GM12878 (cell line): ENCODE data around the gene IL20RB. TPM values are rescaled to one million over a fixed set of nuclear protein-coding genes. Genes with fewer than 3 reads are reported as not detected.

Source experiments
- ATAC-seq: fragments of 200-7000 bp; cut with Tn5 transposase; 3 replicates; pipeline ENCODE4 v1.9.1; 2020; ENCODE audit warnings: mild to moderate bottlenecking, moderate library complexity
- BruUV-seq: library from RNA; stranded (reverse); fragments of 400-500 nt; replicated peaks from 2 replicates; lab custom pipeline; 2021; lab: Mats Ljungman, UMichigan
- CTCF ChIA-PET: fragments of 300-600 bp; sonication (Branson Sonifier 250); formaldehyde crosslinking; extraction: SDS; loops from one replicate; lab custom pipeline; 2021; ENCODE audit warnings: inconsistent platforms; lab: Yijun Ruan, JAX
- POLR2A ChIA-PET: fragments of 350-600 bp; formaldehyde crosslinking; extraction: SDS; loops from one replicate; lab custom pipeline; 2021; ENCODE audit warnings: inconsistent platforms; lab: Charles Lee
- RAD21 ChIA-PET: fragments of 300-600 bp; sonication (Branson Sonifier 250); formaldehyde crosslinking; loops from one replicate; lab custom pipeline; 2023; ENCODE audit warnings: antibody characterized with exemption; ENCODE audit not compliant: unreplicated experiment; lab: Charles Lee
- SMC1A ChIA-PET: fragments of 300-600 bp; sonication (Branson Sonifier 250); formaldehyde crosslinking; loops from one replicate; lab custom pipeline; 2023; ENCODE audit not compliant: unreplicated experiment, uncharacterized antibody; lab: Charles Lee
- DNase-seq: peaks from one replicate; pipeline ENCODE4 v3.0.0-alpha.2; 2011; ENCODE audit warnings: low read depth, low spot score
- FAIRE-seq: peaks from 3 replicates; lab custom pipeline; 2011; peaks lifted over from hg19 to GRCh38; lab: Jason Lieb, UNC
- H2AFZ ChIP-seq: 2 replicates; pipeline ENCODE4 v1.6.0; 2011; ENCODE audit warnings: low read depth, low read length, control low read depth; ENCODE audit not compliant: control insufficient read depth
- H3K27ac ChIP-seq: 2 replicates; pipeline ENCODE4 v1.5.1; 2011; ENCODE audit warnings: control low read depth; ENCODE audit not compliant: control insufficient read depth, insufficient read depth
- H3K27me3 ChIP-seq, 2 experiments: replicated peaks in 1 of 2; 2 replicates each; pipeline versions ENCODE4 v1.6.0 to v1.6.1; 2011; ENCODE audit warnings: low read length in 1 of 2; ENCODE audit not compliant: control insufficient read depth in 2 of 2, insufficient read depth in 2 of 2
- H3K36me3 ChIP-seq, 2 experiments: 2 replicates each; pipeline ENCODE4 v1.5.1; 2011; ENCODE audit warnings: low read length in 1 of 2; ENCODE audit not compliant: control insufficient read depth in 2 of 2, insufficient read depth in 2 of 2
- H3K4me1 ChIP-seq: 2 replicates; pipeline ENCODE4 v1.6.1; 2011; ENCODE audit warnings: mild to moderate bottlenecking, low read length, moderate library complexity, mixed read lengths; ENCODE audit not compliant: control insufficient read depth, insufficient read depth
- H3K4me2 ChIP-seq: 2 replicates; pipeline ENCODE4 v1.6.0; 2011; ENCODE audit warnings: control low read depth; ENCODE audit not compliant: control insufficient read depth, insufficient read depth
- H3K4me3 ChIP-seq: fragments of 200-600 bp; sonication (generic); 2 replicates; pipeline ENCODE4 v1.5.1; 2016
- H3K79me2 ChIP-seq: 2 replicates; pipeline ENCODE4 v1.6.0; 2011; ENCODE audit warnings: low read length; ENCODE audit not compliant: control insufficient read depth, insufficient read depth
- H3K9ac ChIP-seq: 2 replicates; pipeline ENCODE4 v1.8.0; 2011; ENCODE audit warnings: low read length, control low read depth, mixed read lengths; ENCODE audit not compliant: control insufficient read depth, insufficient read depth
- H3K9me3 ChIP-seq: replicated peaks from 3 replicates; pipeline ENCODE4 v1.5.1; 2011; ENCODE audit warnings: mild to moderate bottlenecking, low read length; ENCODE audit not compliant: control insufficient read depth, insufficient read depth
- H4K20me1 ChIP-seq: 2 replicates; pipeline ENCODE4 v1.6.0; 2011; ENCODE audit not compliant: control insufficient read depth, insufficient read depth
- ASH2L ChIP-seq: fragments of 300-600, 200-600 bp; sonication (generic); IDR thresholded peaks from 2 replicates; pipeline ENCODE4 v1.6.1; 2017; ENCODE audit warnings: low read depth, mild to moderate bottlenecking, borderline replicate concordance
- BHLHE40 ChIP-seq, 2 experiments: fragments of 450-650 bp in 1 of 2; IDR thresholded peaks; 2 replicates each; pipeline ENCODE4 v1.6.1; 2011 to 2017; ENCODE audit warnings: low read depth in 2 of 2, borderline replicate concordance in 1 of 2, improper control_type of control experiment in 1 of 2, low read length in 1 of 2, mild to moderate bottlenecking in 1 of 2
- BRCA1 ChIP-seq: IDR thresholded peaks from 2 replicates; pipeline ENCODE4 v1.6.1; 2011; ENCODE audit warnings: low read depth, low read length, improper control_type of control experiment
- CEBPB ChIP-seq, 2 experiments: fragments of 150-350 bp in 1 of 2; IDR thresholded peaks; 2 replicates each; pipeline ENCODE4 v1.6.1; 2012 to 2014; ENCODE audit warnings: low read depth in 2 of 2, low read length in 2 of 2, borderline replicate concordance in 1 of 2, inconsistent platforms in 1 of 2
- CHD4 ChIP-seq: fragments of 200-600 bp; sonication (generic); IDR thresholded peaks from 2 replicates; pipeline ENCODE4 v1.6.1; 2016; ENCODE audit warnings: mild to moderate bottlenecking
- DPF2 ChIP-seq: fragments of 450-650 bp; IDR thresholded peaks from 2 replicates; pipeline ENCODE4 v1.6.1; 2017; ENCODE audit warnings: mild to moderate bottlenecking
- IKZF2 ChIP-seq, 2 experiments: fragments of 450-650 bp; IDR thresholded peaks; 2 replicates each; pipeline ENCODE4 v1.6.1; 2017; ENCODE audit warnings: mild to moderate bottlenecking in 2 of 2, moderate library complexity in 2 of 2
- JUNB ChIP-seq: IDR thresholded peaks from 2 replicates; pipeline ENCODE4 v1.6.1; 2016; ENCODE audit warnings: antibody characterized with exemption, mild to moderate bottlenecking
- MAX ChIP-seq: IDR thresholded peaks from 2 replicates; pipeline ENCODE4 v1.6.1; 2012; ENCODE audit warnings: low read depth, low read length, improper control_type of control experiment
- MTA2 ChIP-seq: fragments of 450-650 bp; IDR thresholded peaks from 2 replicates; pipeline ENCODE4 v1.6.1; 2016; ENCODE audit warnings: low read depth, mild to moderate bottlenecking, moderate library complexity
- NR2C1 ChIP-seq: fragments of 450-650 bp; IDR thresholded peaks from 2 replicates; pipeline ENCODE4 v1.6.1; 2017; ENCODE audit warnings: antibody characterized with exemption, mild to moderate bottlenecking, moderate library complexity
- PAX8 ChIP-seq: fragments of 450-650 bp; IDR thresholded peaks from 2 replicates; pipeline ENCODE4 v1.6.1; 2017; ENCODE audit warnings: mild to moderate bottlenecking, moderate library complexity
- POLR2AphosphoS2 ChIP-seq: IDR thresholded peaks from 2 replicates; pipeline ENCODE4 v1.6.1; 2011; ENCODE audit warnings: low read depth, mild to moderate bottlenecking, low read length, improper control_type of control experiment, moderate library complexity
- RCOR1 ChIP-seq: conservative IDR thresholded peaks from 2 replicates; pipeline ENCODE4 v1.6.1; 2012; ENCODE audit warnings: low read depth, low read length, improper control_type of control experiment
- RFX5 ChIP-seq: IDR thresholded peaks from 2 replicates; pipeline ENCODE4 v1.6.1; 2011; ENCODE audit warnings: low read depth, low read length, improper control_type of control experiment
- SUZ12 ChIP-seq: fragments of 200-600 bp; sonication (generic); IDR thresholded peaks from one replicate; pipeline ENCODE4 v1.6.1; 2018; ENCODE audit warnings: antibody characterized with exemption, mild to moderate bottlenecking; ENCODE audit not compliant: unreplicated experiment
- ZSCAN29 ChIP-seq: fragments of 450-650 bp; IDR thresholded peaks from 2 replicates; pipeline ENCODE4 v1.6.1; 2017; ENCODE audit warnings: mild to moderate bottlenecking, moderate library complexity
- WGBS: methylation state at CpG from one replicate; pipeline ENCODE4 v1.1.6; 2016; ENCODE audit warnings: low lambda C conversion rate; ENCODE audit not compliant: insufficient replicate concordance, insufficient coverage; ENCODE audit errors: missing lambda C conversion rate; 5-methylcytosine and 5-hydroxymethylcytosine counted together
- in situ Hi-C: fragments of 300-500 bp; cut with MboI; formaldehyde crosslinking; loops from 9 replicates; pipeline ENCODE4 v1.14.3; 2018; ENCODE audit warnings: mixed read lengths
- intact Hi-C: fragments of 100-400 bp; cut with micrococcal nuclease; formaldehyde crosslinking; loops from one replicate; pipeline ENCODE4 v1.14.2; 2022; ENCODE audit not compliant: unreplicated experiment
- polyA plus RNA-seq, 11 experiments: library from polyadenylated mRNA; depleted of rRNA in 4 of 11; unstranded in 6 of 11; stranded (reverse) in 5 of 11; fragments of >200 nt; fragmentation: Nextera tagmentation in 4 of 11; fragmentation: Illumina TruSeq in 1 of 11; extraction: Ambion mirVana in 4 of 11; extraction: Trizol in 1 of 11; gene quantifications; 1 replicate in 1 of 11; 2 replicates in 10 of 11; pipeline versions ENCODE4 v1.2.1 to v1.2.3, GENCODE V29; 2011 to 2016; ENCODE audit warnings: inconsistent platforms in 2 of 11, missing spikeins in 2 of 11, low read depth in 1 of 11
- total RNA-seq, 4 experiments: library from RNA; depleted of rRNA in 3 of 4; stranded (reverse); fragments of >200 nt in 3 of 4; fragmentation: Illumina TruSeq in 1 of 4; extraction: Trizol in 1 of 4; gene quantifications; 2 replicates each; pipeline versions ENCODE4 v1.2.1 to v1.2.3, GENCODE V29; 2013 to 2021
- TF ChIP-seq, protein P1 (sequence below): fragments of 450-650 bp; IDR thresholded peaks from 2 replicates; pipeline ENCODE4 v1.6.1; 2017; ENCODE audit warnings: antibody characterized with exemption, mild to moderate bottlenecking, moderate library complexity
- TF ChIP-seq, protein P2 (sequence below): fragments of 450-650 bp; IDR thresholded peaks from 2 replicates; pipeline ENCODE4 v1.6.1; 2014; ENCODE audit warnings: mild to moderate bottlenecking
- TF ChIP-seq, protein P3 (sequence below): fragments of 450-650 bp; IDR thresholded peaks from 2 replicates; pipeline ENCODE4 v1.6.1; 2017; ENCODE audit warnings: low read depth, mild to moderate bottlenecking, moderate library complexity

Gene IL20RB
- total and polyA plus RNA-seq, 10 of the 15 experiments (the other 5 are each of a cell fraction or from before 2014, with no cell fraction given) = 0.21 to 1.1 (median 0.54) TPM

DNA sequence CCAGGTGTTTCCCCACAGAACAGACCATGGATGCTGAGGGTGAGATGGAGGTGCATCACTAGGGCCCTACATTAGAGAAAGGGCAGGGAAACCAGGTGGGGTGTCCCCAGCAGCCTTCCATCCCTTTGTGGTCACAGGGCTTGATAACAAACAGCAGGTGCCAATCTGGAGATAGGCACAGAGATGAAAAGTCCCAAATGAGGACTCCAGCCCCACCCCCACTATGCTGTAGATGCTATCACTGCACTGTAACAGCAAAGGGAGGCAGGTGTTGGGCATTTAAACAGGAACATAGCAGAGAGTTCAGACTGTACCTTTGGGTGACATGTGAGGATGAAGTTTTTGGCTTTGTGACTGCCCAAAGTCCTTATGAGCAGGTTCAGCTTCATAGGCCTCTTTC, 21.4 kb downstream of the IL20RB start (continued):
- TF ChIP-seq, protein P1, sequence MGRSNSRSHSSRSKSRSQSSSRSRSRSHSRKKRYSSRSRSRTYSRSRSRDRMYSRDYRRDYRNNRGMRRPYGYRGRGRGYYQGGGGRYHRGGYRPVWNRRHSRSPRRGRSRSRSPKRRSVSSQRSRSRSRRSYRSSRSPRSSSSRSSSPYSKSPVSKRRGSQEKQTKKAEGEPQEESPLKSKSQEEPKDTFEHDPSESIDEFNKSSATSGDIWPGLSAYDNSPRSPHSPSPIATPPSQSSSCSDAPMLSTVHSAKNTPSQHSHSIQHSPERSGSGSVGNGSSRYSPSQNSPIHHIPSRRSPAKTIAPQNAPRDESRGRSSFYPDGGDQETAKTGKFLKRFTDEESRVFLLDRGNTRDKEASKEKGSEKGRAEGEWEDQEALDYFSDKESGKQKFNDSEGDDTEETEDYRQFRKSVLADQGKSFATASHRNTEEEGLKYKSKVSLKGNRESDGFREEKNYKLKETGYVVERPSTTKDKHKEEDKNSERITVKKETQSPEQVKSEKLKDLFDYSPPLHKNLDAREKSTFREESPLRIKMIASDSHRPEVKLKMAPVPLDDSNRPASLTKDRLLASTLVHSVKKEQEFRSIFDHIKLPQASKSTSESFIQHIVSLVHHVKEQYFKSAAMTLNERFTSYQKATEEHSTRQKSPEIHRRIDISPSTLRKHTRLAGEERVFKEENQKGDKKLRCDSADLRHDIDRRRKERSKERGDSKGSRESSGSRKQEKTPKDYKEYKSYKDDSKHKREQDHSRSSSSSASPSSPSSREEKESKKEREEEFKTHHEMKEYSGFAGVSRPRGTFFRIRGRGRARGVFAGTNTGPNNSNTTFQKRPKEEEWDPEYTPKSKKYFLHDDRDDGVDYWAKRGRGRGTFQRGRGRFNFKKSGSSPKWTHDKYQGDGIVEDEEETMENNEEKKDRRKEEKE = no peak
- no peak for TF ChIP-seq BRCA1
- TF ChIP-seq RCOR1 = no peak

- intact Hi-C loops = no loop called here
- POLR2A ChIA-PET = interaction anchor here (0.5 kb wide), 1 partner anchor 211 kb away, joined by 3 read pairs; no protein-coding TSS in a partner anchor
- no peaks in the 10 kb centered on the region for H3K36me3 ChIP-seq
- no peak overlapping the region for H3K4me3 ChIP-seq
- no peak overlapping the region for H3K27ac ChIP-seq
- DNase-seq = no peak
- no peak overlapping the region for H2AFZ ChIP-seq
- TF ChIP-seq CEBPB (IDR thresholded peaks at IDR 0.05; ENCODE audit: borderline replicate concordance in 1 of 2, low read depth in 2 of 2, low read length in 2 of 2) (no peak), NR2C1 (no peak), JUNB (no peak), BHLHE40 (IDR thresholded peaks at IDR 0.05; ENCODE audit: borderline replicate concordance in 1 of 2, low read depth in 2 of 2, low read length in 1 of 2) (no peak), ZSCAN29 (no peak), MAX (no peak), SUZ12 (no peak), IKZF2 (IDR thresholded peaks at IDR 0.05) (no peak), RFX5 (no peak), PAX8 (no peak), POLR2AphosphoS2 (no peak), ASH2L (no peak), CHD4 (no peak), DPF2 (no peak), MTA2 (no peak)
- TF ChIP-seq, protein P2, sequence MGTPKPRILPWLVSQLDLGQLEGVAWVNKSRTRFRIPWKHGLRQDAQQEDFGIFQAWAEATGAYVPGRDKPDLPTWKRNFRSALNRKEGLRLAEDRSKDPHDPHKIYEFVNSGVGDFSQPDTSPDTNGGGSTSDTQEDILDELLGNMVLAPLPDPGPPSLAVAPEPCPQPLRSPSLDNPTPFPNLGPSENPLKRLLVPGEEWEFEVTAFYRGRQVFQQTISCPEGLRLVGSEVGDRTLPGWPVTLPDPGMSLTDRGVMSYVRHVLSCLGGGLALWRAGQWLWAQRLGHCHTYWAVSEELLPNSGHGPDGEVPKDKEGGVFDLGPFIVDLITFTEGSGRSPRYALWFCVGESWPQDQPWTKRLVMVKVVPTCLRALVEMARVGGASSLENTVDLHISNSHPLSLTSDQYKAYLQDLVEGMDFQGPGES = no peak
- TF ChIP-seq, protein P3, sequence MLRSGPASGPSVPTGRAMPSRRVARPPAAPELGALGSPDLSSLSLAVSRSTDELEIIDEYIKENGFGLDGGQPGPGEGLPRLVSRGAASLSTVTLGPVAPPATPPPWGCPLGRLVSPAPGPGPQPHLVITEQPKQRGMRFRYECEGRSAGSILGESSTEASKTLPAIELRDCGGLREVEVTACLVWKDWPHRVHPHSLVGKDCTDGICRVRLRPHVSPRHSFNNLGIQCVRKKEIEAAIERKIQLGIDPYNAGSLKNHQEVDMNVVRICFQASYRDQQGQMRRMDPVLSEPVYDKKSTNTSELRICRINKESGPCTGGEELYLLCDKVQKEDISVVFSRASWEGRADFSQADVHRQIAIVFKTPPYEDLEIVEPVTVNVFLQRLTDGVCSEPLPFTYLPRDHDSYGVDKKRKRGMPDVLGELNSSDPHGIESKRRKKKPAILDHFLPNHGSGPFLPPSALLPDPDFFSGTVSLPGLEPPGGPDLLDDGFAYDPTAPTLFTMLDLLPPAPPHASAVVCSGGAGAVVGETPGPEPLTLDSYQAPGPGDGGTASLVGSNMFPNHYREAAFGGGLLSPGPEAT = no peak
- TF ChIP-seq, all 136 proteins: peak for 0
- ChIA-PET CTCF (no interaction called here), SMC1A (no interaction called here), RAD21 (no interaction called here)
- H3K9ac ChIP-seq = no peak overlapping the region
- H3K79me2 ChIP-seq = no peaks in the 10 kb centered on the region
- no peaks in the 10 kb centered on the region for H3K27me3 ChIP-seq
- no TSS peak for BruUV-seq
- no peaks in the 10 kb centered on the region for H4K20me1 ChIP-seq
- FAIRE-seq (no peak), ATAC-seq (no peak)
- in situ Hi-C loops = no loop called here
- H3K4me2 ChIP-seq = no peak overlapping the region
- no peaks in the 10 kb centered on the region for H3K4me1 ChIP-seq
- 44% methylated on average over 3 of the region's 3 CpGs for whole genome bisulfite sequencing
- H3K9me3 ChIP-seq = peaks cover 3% of the 10 kb centered on the region; the same call in 2 of the 3 replicates
These were observed 21.9 kb downstream of the IL20RB start for GRCh38 chr3:136979684-136980083.
